Trophoblast cell (in vitro differentiated cells and primary cell): ENCODE results near the gene KRTAP5-7.
"Not testable (repeated sequence)": the region's sequence is repeated elsewhere in the genome, so short reads cannot be mapped to it uniquely, and the experiment has no call there.

Experiments
- DNase-seq, 2 donors: peaks; one replicate each; pipeline ENCODE4 v3.0.0-alpha.2; 2016
- H2AFZ ChIP-seq: 2 replicates; pipeline ENCODE4 v1.6.1; 2013; ENCODE audit warnings: low read length, moderate library complexity, mild to moderate bottlenecking; ENCODE audit not compliant: insufficient read depth, poor library complexity
- H2AK5ac ChIP-seq: 2 replicates; pipeline ENCODE4 v1.6.1; 2013; ENCODE audit warnings: mild to moderate bottlenecking, low read length
- H2BK120ac ChIP-seq: 2 replicates; pipeline ENCODE4 v1.6.1; 2013; ENCODE audit warnings: low read length, mild to moderate bottlenecking, moderate library complexity; ENCODE audit not compliant: insufficient read depth, poor library complexity
- H2BK12ac ChIP-seq: 2 replicates; pipeline ENCODE4 v1.6.1; 2013; ENCODE audit warnings: mild to moderate bottlenecking, low read length, moderate library complexity
- H2BK5ac ChIP-seq: 2 replicates; pipeline ENCODE4 v1.6.1; 2013; ENCODE audit warnings: low read length, low read depth, moderate library complexity, mild to moderate bottlenecking; ENCODE audit not compliant: poor library complexity
- H3K14ac ChIP-seq: 2 replicates; pipeline ENCODE4 v1.6.1; 2013; ENCODE audit warnings: mild to moderate bottlenecking, low read length
- H3K18ac ChIP-seq: 2 replicates; pipeline ENCODE4 v1.6.1; 2013; ENCODE audit warnings: mild to moderate bottlenecking, low read length
- H3K23ac ChIP-seq: 2 replicates; pipeline ENCODE4 v1.6.1; 2013; ENCODE audit warnings: low read length
- H3K27ac ChIP-seq: 2 replicates; pipeline ENCODE4 v1.5.1; 2013; ENCODE audit warnings: low read depth, mild to moderate bottlenecking, inconsistent platforms, low read length, moderate library complexity
- H3K27me3 ChIP-seq: 2 replicates; pipeline ENCODE4 v1.6.1; 2013; ENCODE audit warnings: inconsistent platforms, mild to moderate bottlenecking, low read length, moderate library complexity; ENCODE audit not compliant: insufficient read depth
- H3K36me3 ChIP-seq, 2 experiments: 1 replicate in 1 of 2; 2 replicates in 1 of 2; pipeline ENCODE4 v1.6.1; 2013; ENCODE audit warnings: low read length in 2 of 2, mild to moderate bottlenecking in 2 of 2, moderate library complexity in 1 of 2; ENCODE audit not compliant: insufficient read depth in 2 of 2, control insufficient read depth in 1 of 2
- H3K4ac ChIP-seq: 2 replicates; pipeline ENCODE4 v1.6.1; 2013; ENCODE audit warnings: low read depth, mild to moderate bottlenecking, low read length, moderate library complexity
- H3K4me1 ChIP-seq, 2 experiments: 1 replicate in 1 of 2; 2 replicates in 1 of 2; pipeline ENCODE4 v1.6.1; 2013; ENCODE audit warnings: low read length in 2 of 2, mild to moderate bottlenecking in 2 of 2, moderate library complexity in 1 of 2; ENCODE audit not compliant: insufficient read depth in 2 of 2, control insufficient read depth in 1 of 2
- H3K4me2 ChIP-seq: 2 replicates; pipeline ENCODE4 v1.6.1; 2013; ENCODE audit warnings: inconsistent platforms, mild to moderate bottlenecking, low read length, moderate library complexity
- H3K4me3 ChIP-seq: 2 replicates; pipeline ENCODE4 v1.5.1; 2013; ENCODE audit warnings: mild to moderate bottlenecking, low read depth, low read length, inconsistent platforms
- H3K79me1 ChIP-seq: one replicate; pipeline ENCODE4 v1.6.1; 2013; ENCODE audit warnings: low read length
- H3K79me2 ChIP-seq: 2 replicates; pipeline ENCODE4 v1.6.1; 2013; ENCODE audit warnings: low read length, mild to moderate bottlenecking; ENCODE audit not compliant: control insufficient read depth, insufficient read depth, poor library complexity
- H3K9ac ChIP-seq: 2 replicates; pipeline ENCODE4 v1.6.1; 2013; ENCODE audit warnings: mild to moderate bottlenecking, low read length
- H3K9me3 ChIP-seq: 2 replicates; pipeline ENCODE4 v1.6.1; 2013; ENCODE audit warnings: low read depth, mild to moderate bottlenecking, control low read depth, inconsistent platforms, low read length; ENCODE audit not compliant: insufficient read depth
- H4K12ac ChIP-seq: 2 replicates; pipeline ENCODE4 v1.6.1; 2013; ENCODE audit warnings: low read depth, mild to moderate bottlenecking, low read length, moderate library complexity
- H4K8ac ChIP-seq: 2 replicates; pipeline ENCODE4 v1.6.1; 2013; ENCODE audit warnings: low read depth, mild to moderate bottlenecking, low read length, moderate library complexity
- H4K91ac ChIP-seq: one replicate; pipeline ENCODE4 v1.6.1; 2013; ENCODE audit warnings: low read depth, mild to moderate bottlenecking, low read length, moderate library complexity
- WGBS: extraction: QIAGEN DNeasy Blood & Tissue Kit; methylation state at CpG from one replicate; pipeline ENCODE4 v1.1.7; 2013; ENCODE audit warnings: missing lambda C conversion rate; ENCODE audit not compliant: insufficient read length, insufficient coverage; ENCODE audit errors: extremely low coverage; 5-methylcytosine and 5-hydroxymethylcytosine counted together

KRTAP5-7 gene

GRCh38 chr11:71540521-71541304, 13.6 kb downstream of the KRTAP5-7 start:
- not testable (repeated sequence) for H2BK12ac ChIP-seq, H3K4me3 ChIP-seq, H3K23ac ChIP-seq, H3K79me2 ChIP-seq, DNase-seq, H2AK5ac ChIP-seq, H4K8ac ChIP-seq, H3K4me1 ChIP-seq, H3K36me3 ChIP-seq, H3K9ac ChIP-seq, H3K14ac ChIP-seq, H3K27me3 ChIP-seq, H4K91ac ChIP-seq, H2AFZ ChIP-seq, H3K79me1 ChIP-seq, H2BK5ac ChIP-seq, H4K12ac ChIP-seq, H3K9me3 ChIP-seq, H3K4me2 ChIP-seq, H3K27ac ChIP-seq, H2BK120ac ChIP-seq, H3K18ac ChIP-seq, H3K4ac ChIP-seq
- WGBS = no CpG with 5 or more reads among the region's 9 CpGs

- no peaks in the 10 kb centered on the region for H3K79me1 ChIP-seq
- H2BK12ac ChIP-seq = no peak overlapping the region
- no peak overlapping the region for H2AK5ac ChIP-seq
- H2AFZ ChIP-seq = no peak overlapping the region
- no peaks in the 10 kb centered on the region for H3K36me3 ChIP-seq
- no peak overlapping the region for H3K9ac ChIP-seq
- no peak overlapping the region for H3K27ac ChIP-seq
- H3K4ac ChIP-seq = no peak overlapping the region
- no peak overlapping the region for H3K4me3 ChIP-seq
- H4K8ac ChIP-seq = no peak overlapping the region
- H3K18ac ChIP-seq = no peak overlapping the region
- no peak overlapping the region for H4K12ac ChIP-seq
- H4K91ac ChIP-seq = no peak overlapping the region
- H2BK120ac ChIP-seq = no peak overlapping the region
- no peaks in the 10 kb centered on the region for H3K79me2 ChIP-seq
- no peaks in the 10 kb centered on the region for H3K4me1 ChIP-seq
- no peak for DNase-seq
- H3K27me3 ChIP-seq = no peaks in the 10 kb centered on the region
- H3K23ac ChIP-seq = no peak overlapping the region
- no peak overlapping the region for H3K4me2 ChIP-seq
- peaks cover 1% of the 10 kb centered on the region for H3K9me3 ChIP-seq
- no CpG with 5 or more reads among the region's 7 CpGs for WGBS
- no peak overlapping the region for H2BK5ac ChIP-seq
- no peak overlapping the region for H3K14ac ChIP-seq
Observed at GRCh38 chr11:71542382-71542781, 15.3 kb downstream of the KRTAP5-7 start.

GRCh38 chr11:71542879-71543777, 16.1 kb downstream of the KRTAP5-7 start:
- Histone ChIP-seq H3K4ac (no peak overlapping the region), H3K79me1 (no peaks in the 10 kb centered on the region), H3K23ac (no peak overlapping the region), H2BK12ac (no peak overlapping the region), H3K79me2 (no peaks in the 10 kb centered on the region), H3K27me3 (no peaks in the 10 kb centered on the region), H2AK5ac (no peak overlapping the region), H3K27ac (no peak overlapping the region), H4K91ac (no peak overlapping the region), H3K9ac (no peak overlapping the region), H4K12ac (no peak overlapping the region), H3K36me3 (no peaks in the 10 kb centered on the region), H3K18ac (no peak overlapping the region), H3K14ac (no peak overlapping the region), H3K4me3 (no peak overlapping the region), H2AFZ (no peak overlapping the region), H3K4me1 (no peaks in the 10 kb centered on the region), H3K4me2 (no peak overlapping the region), H2BK120ac (no peak overlapping the region), H4K8ac (no peak overlapping the region), H2BK5ac (no peak overlapping the region), H3K9me3 (peaks cover 4% of the 10 kb centered on the region)
- peak in 1 of 2 donors; percentile 9 for DNase-seq
- no CpG with 5 or more reads among the region's 15 CpGs for WGBS

- Histone ChIP-seq H2BK12ac (no peak overlapping the region), H2BK120ac (no peak overlapping the region), H3K79me2 (no peaks in the 10 kb centered on the region), H3K27ac (no peak overlapping the region), H4K12ac (no peak overlapping the region), H3K79me1 (no peaks in the 10 kb centered on the region), H3K4me3 (no peak overlapping the region), H3K4me2 (no peak overlapping the region), H4K91ac (no peak overlapping the region), H2BK5ac (no peak overlapping the region), H2AK5ac (no peak overlapping the region), H3K9me3 (peaks cover 4% of the 10 kb centered on the region), H3K27me3 (no peaks in the 10 kb centered on the region), H3K18ac (no peak overlapping the region), H3K36me3 (no peaks in the 10 kb centered on the region), H3K14ac (no peak overlapping the region), H3K23ac (no peak overlapping the region), H4K8ac (no peak overlapping the region), H3K9ac (no peak overlapping the region), H2AFZ (no peak overlapping the region), H3K4me1 (no peaks in the 10 kb centered on the region), H3K4ac (no peak overlapping the region)
- no peak for DNase-seq
- no CpG with 5 or more reads among the region's 8 CpGs for WGBS
Observed at GRCh38 chr11:71543866-71544265, 16.8 kb downstream of the KRTAP5-7 start.
